Caki2 (cell line): ENCODE measurements around the gene KATNBL1. TPM values are rescaled to one million over a fixed set of nuclear protein-coding genes. Genes with fewer than 3 reads are reported as not detected.

Source experiments
- total RNA-seq: library from RNA; depleted of rRNA; stranded (reverse); fragments of >200 nt; shearing (Covaris generic); gene quantifications from 2 replicates; pipeline ENCODE4 v1.2.3, GENCODE V29; 2014; ENCODE audit warnings: low replicate concordance; rRNA removed

Gene KATNBL1
- total RNA-seq, 1 experiment from 2014 or later, result 29.0 TPM

Other genes with a start within 250 kb of the KATNBL1 start
- not detected in 2 replicates for gene CHRM5, start 241.6 kb downstream of the KATNBL1 start, total RNA-seq
- 14.2 and 23.8 TPM in 2 replicates for gene AVEN, start 170.9 kb downstream of the KATNBL1 start, total RNA-seq
- 37.4 and 51.1 TPM in 2 replicates for gene EMC7, start 108.2 kb downstream of the KATNBL1 start, total RNA-seq
- 0.35 and 0.88 TPM in 2 replicates for gene PGBD4, start 108.0 kb downstream of the KATNBL1 start, total RNA-seq
- gene EMC4, start 14.9 kb upstream of the KATNBL1 start, total RNA-seq, result 239 and 253 TPM in 2 replicates
- 0.29 and 0.71 TPM in 2 replicates for gene SLC12A6, start 127.7 kb upstream of the KATNBL1 start, total RNA-seq
- gene NOP10, start 133.0 kb upstream of the KATNBL1 start, total RNA-seq, result 154 and 204 TPM in 2 replicates
- gene NUTM1, start 133.2 kb upstream of the KATNBL1 start, total RNA-seq, result not detected in 2 replicates
- 4.4 and 9.6 TPM in 2 replicates for gene LPCAT4, start 157.1 kb upstream of the KATNBL1 start, total RNA-seq
- 4.8 and 5.8 TPM in 2 replicates for gene GOLGA8A, start 227.7 kb upstream of the KATNBL1 start, total RNA-seq